GM18502 (cell line): ENCODE measurements around the gene PLXND1.
"Not testable (repeated sequence)": the region's sequence is repeated elsewhere in the genome, so short reads cannot be mapped to it uniquely, and the experiment has no call there.

Experiments used
- ATAC-seq: cut with Tn5 transposase; IDR thresholded peaks from one replicate; pipeline ENCODE4 v1.9.1; 2021; ENCODE audit warnings: mild to moderate bottlenecking; ENCODE audit not compliant: unreplicated experiment, poor library complexity

The PLXND1 gene

GRCh38 chr3:129518038-129518561 is 88.4 kb downstream of the PLXND1 start:
- ATAC-seq = no peak

- no peak for ATAC-seq
These were observed 89.0 kb downstream of the PLXND1 start for GRCh38 chr3:129517516-129517915.

- not testable (repeated sequence) for ATAC-seq
These were observed 90.5 kb downstream of the PLXND1 start for GRCh38 chr3:129515821-129516432.

GRCh38 chr3:129515108-129515820 is 91.2 kb downstream of the PLXND1 start:
- not testable (repeated sequence) for ATAC-seq

GRCh38 chr3:129514563-129514962 is 91.9 kb downstream of the PLXND1 start:
- no peak for ATAC-seq

- no peak for ATAC-seq
These were observed 92.4 kb downstream of the PLXND1 start for GRCh38 chr3:129514110-129514509.

- ATAC-seq = no peak
These were observed 92.8 kb downstream of the PLXND1 start for GRCh38 chr3:129513705-129514104.

GRCh38 chr3:129512595-129512994 is 93.9 kb downstream of the PLXND1 start:
- ATAC-seq = no peak

GRCh38 chr3:129507181-129507831 is 99.2 kb downstream of the PLXND1 start:
- ATAC-seq = no peak

GRCh38 chr3:129506231-129506742 is 100.2 kb downstream of the PLXND1 start:
- ATAC-seq = no peak

- ATAC-seq = no peak
These were observed 101.1 kb downstream of the PLXND1 start for GRCh38 chr3:129505341-129505740.
